WTC11 (cell line): ENCODE data around the gene RITA1.

ENCODE experiments used
- ETV6 ChIP-seq: sonication (generic); formaldehyde crosslinking; IDR thresholded peaks from 2 replicates; pipeline ENCODE4 v1.8.1; 2022; ENCODE audit warnings: mild to moderate bottlenecking, missing genetic modification reagents
- JAZF1 ChIP-seq: fragments of 250-450 bp; sonication (Bioruptor Pico); IDR thresholded peaks from 2 replicates; pipeline ENCODE4 v1.9.0; 2021; ENCODE audit warnings: moderate library complexity, mild to moderate bottlenecking, inconsistent platforms
- JUN ChIP-seq: sonication (generic); formaldehyde crosslinking; IDR thresholded peaks from 2 replicates; pipeline ENCODE4 v1.8.0; 2023; ENCODE audit warnings: mild to moderate bottlenecking, missing genetic modification reagents
- MAX ChIP-seq: sonication (generic); formaldehyde crosslinking; IDR thresholded peaks from 2 replicates; pipeline ENCODE4 v1.8.0; 2022; ENCODE audit warnings: mild to moderate bottlenecking, missing genetic modification reagents
- NFYB ChIP-seq: sonication (generic); formaldehyde crosslinking; conservative IDR thresholded peaks from 2 replicates; pipeline ENCODE4 v1.8.0; 2022; ENCODE audit warnings: low read depth, missing genetic modification reagents
- NR2C2 ChIP-seq: sonication (generic); formaldehyde crosslinking; IDR thresholded peaks from 2 replicates; pipeline ENCODE4 v1.8.0; 2022; ENCODE audit warnings: mild to moderate bottlenecking, missing genetic modification reagents
- PREB ChIP-seq: sonication (generic); formaldehyde crosslinking; IDR thresholded peaks from 2 replicates; pipeline ENCODE4 v1.8.1; 2022; ENCODE audit warnings: mild to moderate bottlenecking, missing genetic modification reagents, moderate library complexity, borderline replicate concordance
- TEAD4 ChIP-seq: sonication (generic); formaldehyde crosslinking; IDR thresholded peaks from 2 replicates; pipeline ENCODE4 v1.8.0; 2022; ENCODE audit warnings: mild to moderate bottlenecking, missing genetic modification reagents
- USF2 ChIP-seq: sonication (generic); formaldehyde crosslinking; IDR thresholded peaks from 2 replicates; pipeline ENCODE4 v1.8.1; 2023; ENCODE audit warnings: mild to moderate bottlenecking, missing genetic modification reagents, moderate library complexity
- ZBTB43 ChIP-seq: sonication (generic); formaldehyde crosslinking; IDR thresholded peaks from 2 replicates; pipeline ENCODE4 v1.8.1; 2023; ENCODE audit warnings: mild to moderate bottlenecking, missing genetic modification reagents
- ZNF532 ChIP-seq: fragments of 250-450 bp; sonication (Bioruptor Pico); IDR thresholded peaks from 2 replicates; pipeline ENCODE4 v1.9.0; 2021; ENCODE audit warnings: mild to moderate bottlenecking, borderline replicate concordance
- TF ChIP-seq, protein P1 (sequence below): fragments of 200-600 bp; IDR thresholded peaks from 2 replicates; pipeline ENCODE4 v1.8.0; 2022; ENCODE audit warnings: antibody characterized with exemption
- TF ChIP-seq, protein P2 (sequence below): sonication (generic); formaldehyde crosslinking; conservative IDR thresholded peaks from 2 replicates; pipeline ENCODE4 v1.8.1; 2022; ENCODE audit warnings: mild to moderate bottlenecking, missing genetic modification reagents

- TF ChIP-seq NFYB (CRISPR knock-in tag) (no peak), JUN (CRISPR knock-in tag) (no peak), JAZF1 (CRISPR knock-in tag) (no peak), PREB (no peak), TEAD4 (CRISPR knock-in tag) (no peak), USF2 (CRISPR knock-in tag) (no peak), ZNF532 (CRISPR knock-in tag) (no peak), MAX (CRISPR knock-in tag) (no peak), ZBTB43 (CRISPR knock-in tag) (no peak), NR2C2 (no peak), ETV6 (CRISPR knock-in tag) (no peak)
- TF ChIP-seq, protein P1, sequence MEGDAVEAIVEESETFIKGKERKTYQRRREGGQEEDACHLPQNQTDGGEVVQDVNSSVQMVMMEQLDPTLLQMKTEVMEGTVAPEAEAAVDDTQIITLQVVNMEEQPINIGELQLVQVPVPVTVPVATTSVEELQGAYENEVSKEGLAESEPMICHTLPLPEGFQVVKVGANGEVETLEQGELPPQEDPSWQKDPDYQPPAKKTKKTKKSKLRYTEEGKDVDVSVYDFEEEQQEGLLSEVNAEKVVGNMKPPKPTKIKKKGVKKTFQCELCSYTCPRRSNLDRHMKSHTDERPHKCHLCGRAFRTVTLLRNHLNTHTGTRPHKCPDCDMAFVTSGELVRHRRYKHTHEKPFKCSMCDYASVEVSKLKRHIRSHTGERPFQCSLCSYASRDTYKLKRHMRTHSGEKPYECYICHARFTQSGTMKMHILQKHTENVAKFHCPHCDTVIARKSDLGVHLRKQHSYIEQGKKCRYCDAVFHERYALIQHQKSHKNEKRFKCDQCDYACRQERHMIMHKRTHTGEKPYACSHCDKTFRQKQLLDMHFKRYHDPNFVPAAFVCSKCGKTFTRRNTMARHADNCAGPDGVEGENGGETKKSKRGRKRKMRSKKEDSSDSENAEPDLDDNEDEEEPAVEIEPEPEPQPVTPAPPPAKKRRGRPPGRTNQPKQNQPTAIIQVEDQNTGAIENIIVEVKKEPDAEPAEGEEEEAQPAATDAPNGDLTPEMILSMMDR = no peak
- TF ChIP-seq, protein P2, sequence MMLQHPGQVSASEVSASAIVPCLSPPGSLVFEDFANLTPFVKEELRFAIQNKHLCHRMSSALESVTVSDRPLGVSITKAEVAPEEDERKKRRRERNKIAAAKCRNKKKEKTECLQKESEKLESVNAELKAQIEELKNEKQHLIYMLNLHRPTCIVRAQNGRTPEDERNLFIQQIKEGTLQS (CRISPR knock-in tag) = no peak
Observed at GRCh38 chr12:113221997-113222729, 36.6 kb downstream of the RITA1 start.
